Epithelial cell of proximal tubule (primary cell): Measurements from ENCODE around the gene HLA-B. TPM values are rescaled to one million over a fixed set of nuclear protein-coding genes. Genes with fewer than 3 reads are reported as not detected.
"Not testable (repeated sequence)": the region's sequence is repeated elsewhere in the genome, so short reads cannot be mapped to it uniquely, and the experiment has no call there.

Source experiments
- DNase-seq: peaks from one replicate; pipeline ENCODE4 v3.0.0-alpha.2; 2011; ENCODE audit warnings: low read depth
- H3K4me3 ChIP-seq: 2 replicates; pipeline ENCODE4 v1.5.1; 2011; ENCODE audit warnings: low read depth, mild to moderate bottlenecking, low read length
- CTCF ChIP-seq: conservative IDR thresholded peaks from 2 replicates; pipeline ENCODE4 v1.5.1; 2012; ENCODE audit warnings: low read depth, mild to moderate bottlenecking, low read length
- total RNA-seq: library from RNA; depleted of rRNA; stranded (reverse); fragments of >200 nt; gene quantifications from 2 replicates; pipeline ENCODE4 v1.2.3, GENCODE V29; 2015

Gene HLA-B
- total RNA-seq, 1 donor from 2014 or later: 225 TPM

- DNase-seq: no peak
- H3K4me3 ChIP-seq: peak overlapping the region; percentile 85
- no peak for TF ChIP-seq CTCF
These were observed 43.7 kb upstream of the HLA-B start for GRCh38 chr6:31400467-31401289.

GRCh38 chr6:31399589-31400466 is 42.8 kb upstream of the HLA-B start:
- TF ChIP-seq CTCF: peak; percentile 88
- peak; percentile 56 for DNase-seq
- peak overlapping the region; percentile 85 for H3K4me3 ChIP-seq

- no peak overlapping the region for H3K4me3 ChIP-seq
- DNase-seq: no peak
- no peak for TF ChIP-seq CTCF
These were observed 41.0 kb upstream of the HLA-B start for GRCh38 chr6:31397901-31398525.

GRCh38 chr6:31397153-31397499 is 40.1 kb upstream of the HLA-B start:
- H3K4me3 ChIP-seq, DNase-seq: not testable (repeated sequence)

- peak; percentile 78 for TF ChIP-seq CTCF
These were observed 39.6 kb upstream of the HLA-B start for GRCh38 chr6:31396422-31397152.

GRCh38 chr6:31395832-31396231 is 38.9 kb upstream of the HLA-B start:
- DNase-seq: no peak
- no peak for TF ChIP-seq CTCF
- no peak overlapping the region for H3K4me3 ChIP-seq

More at GRCh38 chr6:31396422-31397152, 39.6 kb upstream of the HLA-B start:
- no peak for DNase-seq
- H3K4me3 ChIP-seq: no peak overlapping the region

GRCh38 chr6:31394381-31394780 is 37.4 kb upstream of the HLA-B start:
- DNase-seq: no peak
- no peak for TF ChIP-seq CTCF
- no peak overlapping the region for H3K4me3 ChIP-seq
